T47D (cell line): ENCODE data around the gene CACNG8.
"Not testable (repeated sequence)": the region's sequence is repeated elsewhere in the genome, so short reads cannot be mapped to it uniquely, and the experiment has no call there.

ENCODE experiments used
- DNase-seq, 2 experiments: peaks; one replicate each; pipeline versions ENCODE4 v3.0.0 to v3.0.0-alpha.2; 2011 to 2012; ENCODE audit warnings: low read depth in 1 of 2, low spot score in 1 of 2
- JUND ChIP-seq: IDR thresholded peaks from 2 replicates; pipeline ENCODE4 v1.6.1; 2012; ENCODE audit warnings: low read depth
- in situ Hi-C: cut with HindIII; loops from 2 replicates; pipeline ENCODE4 v1.10.0; 2016; ENCODE audit warnings: low sequenced_read_pairs, low pct_unique_long_range_greater_than_20kb

The CACNG8 gene

DNA sequence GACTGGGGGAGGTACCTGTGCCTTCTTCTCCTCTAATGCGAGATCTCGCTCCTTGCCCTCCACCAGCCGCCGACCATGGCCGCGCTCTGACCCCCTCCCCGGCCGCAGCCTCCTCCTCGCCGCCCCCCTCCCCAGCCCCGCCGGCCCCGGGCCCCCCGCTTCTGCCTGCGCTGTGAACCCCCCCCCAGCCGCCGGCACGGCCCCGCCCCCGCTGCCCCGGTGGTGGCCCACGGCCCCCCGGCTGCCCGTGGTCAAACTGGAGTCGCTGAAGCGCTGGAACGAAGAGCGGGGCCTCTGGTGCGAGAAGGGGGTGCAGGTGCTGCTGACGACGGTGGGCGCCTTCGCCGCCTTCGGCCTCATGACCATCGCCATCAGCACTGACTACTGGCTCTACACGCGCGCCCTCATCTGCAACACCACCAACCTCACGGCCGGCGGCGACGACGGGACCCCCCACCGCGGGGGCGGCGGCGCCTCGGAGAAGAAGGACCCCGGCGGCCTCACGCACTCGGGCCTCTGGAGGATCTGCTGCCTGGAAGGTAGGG lies at the start of gene CACNG8:
TSS of gene CACNG8 (plus strand) at position 51 of the 545 bp plus-strand sequence.
- TF ChIP-seq JUND, result no peak
- DNase-seq, result no peak
- in situ Hi-C loops, result no loop called here

DNA sequence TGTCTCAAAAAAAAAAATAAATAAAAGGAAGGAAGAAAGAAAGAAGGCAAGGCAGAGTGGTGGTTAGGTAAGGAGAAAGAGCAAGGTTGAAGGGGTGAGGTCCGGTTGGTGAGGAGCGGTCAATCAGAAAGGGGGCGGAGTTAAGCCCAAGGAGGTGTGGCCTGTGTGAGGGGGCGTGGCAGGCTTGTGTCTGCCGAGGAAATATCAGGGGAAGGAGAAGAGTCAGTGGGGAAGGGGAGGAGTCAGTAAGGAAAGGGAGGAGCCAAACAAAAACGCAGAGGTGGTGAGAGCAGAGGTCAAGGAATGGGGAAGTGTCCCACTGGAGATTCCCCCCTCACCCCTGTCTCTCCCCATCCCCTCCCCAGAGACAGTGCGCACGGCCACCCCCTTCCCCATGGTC lies 47.7 kb upstream of the CACNG8 start:
- TF ChIP-seq JUND, result no peak
- peak in 1 of 2 experiments; percentile 35 for DNase-seq
- in situ Hi-C loops, result no loop called here

DNA sequence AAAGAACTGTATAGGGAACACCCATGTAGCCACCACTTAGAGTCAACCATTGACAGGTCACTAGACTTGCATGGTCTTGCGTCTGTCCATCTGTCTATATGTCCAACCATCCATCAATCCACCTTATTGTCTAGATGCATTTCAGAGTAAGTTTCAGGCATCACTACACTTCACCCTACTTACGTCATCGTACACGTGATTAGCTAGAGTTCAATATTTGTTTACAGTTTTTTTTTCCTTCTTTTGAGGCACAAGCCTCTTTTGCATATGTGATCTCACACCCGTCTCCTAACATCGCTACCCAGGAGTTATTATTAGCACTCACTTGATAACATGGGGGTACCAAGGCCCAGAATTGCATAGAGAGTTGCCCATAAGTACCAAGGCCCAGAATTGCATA lies 46.7 kb upstream of the CACNG8 start:
- no peak for TF ChIP-seq JUND
- in situ Hi-C loops, result no loop called here
- no peak for DNase-seq

DNA sequence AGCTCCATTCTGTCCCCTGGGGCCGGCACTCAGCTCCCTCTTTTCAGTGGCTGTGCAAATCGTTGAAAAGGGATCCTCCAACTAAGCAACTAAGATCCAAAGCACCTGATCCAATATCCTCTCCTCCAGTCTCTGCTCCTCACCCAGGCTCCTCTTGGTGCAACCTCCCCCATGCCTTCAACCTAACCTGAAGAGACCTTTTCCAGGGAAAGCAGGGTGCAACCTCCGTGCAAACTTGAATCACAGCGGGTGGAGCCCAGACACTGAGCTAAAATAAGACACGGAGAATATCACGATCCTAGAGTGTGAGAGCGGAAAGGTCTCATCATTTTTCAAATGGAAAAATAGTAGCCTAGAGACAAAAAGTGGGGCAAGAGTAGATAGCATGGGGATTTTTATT lies 45.4 kb upstream of the CACNG8 start:
- DNase-seq, result no peak
- in situ Hi-C loops, result no loop called here
- no peak for TF ChIP-seq JUND

DNA sequence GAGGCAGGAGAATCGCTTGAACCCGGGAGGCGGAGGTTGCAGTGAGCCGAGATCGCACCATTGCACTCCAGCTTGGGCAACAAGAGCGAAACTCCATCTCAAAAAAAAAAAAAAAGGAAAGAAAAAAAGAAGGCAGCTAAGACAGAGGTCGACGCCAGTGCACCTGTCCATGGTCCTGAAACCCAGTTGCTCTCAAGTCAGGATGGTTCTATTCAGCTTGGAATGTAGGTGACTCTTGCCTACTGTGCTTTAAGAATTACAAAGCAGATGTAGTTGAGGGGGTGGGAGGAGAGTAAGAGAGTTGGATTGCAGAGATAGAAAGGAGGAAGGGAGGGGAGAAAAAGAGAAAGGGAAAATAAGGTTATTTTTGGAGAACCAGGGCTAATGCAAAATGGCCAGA lies 35.0 kb upstream of the CACNG8 start:
- peak; percentile 55 to 77 for DNase-seq
- in situ Hi-C loops, result no loop called here
- TF ChIP-seq JUND, result no peak

DNA sequence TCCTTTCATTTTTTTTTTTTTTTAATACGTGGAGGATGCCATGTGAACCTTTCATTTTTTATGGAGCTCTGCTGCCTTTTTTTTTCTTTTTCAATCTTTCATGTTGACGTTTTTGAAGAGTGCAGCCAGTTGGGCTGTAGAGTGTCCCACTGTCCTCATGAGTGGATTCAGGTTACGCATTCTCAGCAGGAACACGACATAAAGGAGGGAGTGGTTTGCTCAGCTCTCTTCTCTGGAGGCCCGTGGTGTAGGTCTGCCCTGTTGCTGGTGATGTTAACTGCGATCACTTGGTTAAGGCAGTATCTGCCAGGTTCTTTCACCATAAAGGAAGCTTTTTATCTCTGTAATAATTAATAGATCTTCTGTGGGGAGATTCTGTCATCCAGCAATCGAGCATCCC lies 26.7 kb upstream of the CACNG8 start:
- DNase-seq, result no peak
- in situ Hi-C loops, result no loop called here
- TF ChIP-seq JUND, result no peak

DNA sequence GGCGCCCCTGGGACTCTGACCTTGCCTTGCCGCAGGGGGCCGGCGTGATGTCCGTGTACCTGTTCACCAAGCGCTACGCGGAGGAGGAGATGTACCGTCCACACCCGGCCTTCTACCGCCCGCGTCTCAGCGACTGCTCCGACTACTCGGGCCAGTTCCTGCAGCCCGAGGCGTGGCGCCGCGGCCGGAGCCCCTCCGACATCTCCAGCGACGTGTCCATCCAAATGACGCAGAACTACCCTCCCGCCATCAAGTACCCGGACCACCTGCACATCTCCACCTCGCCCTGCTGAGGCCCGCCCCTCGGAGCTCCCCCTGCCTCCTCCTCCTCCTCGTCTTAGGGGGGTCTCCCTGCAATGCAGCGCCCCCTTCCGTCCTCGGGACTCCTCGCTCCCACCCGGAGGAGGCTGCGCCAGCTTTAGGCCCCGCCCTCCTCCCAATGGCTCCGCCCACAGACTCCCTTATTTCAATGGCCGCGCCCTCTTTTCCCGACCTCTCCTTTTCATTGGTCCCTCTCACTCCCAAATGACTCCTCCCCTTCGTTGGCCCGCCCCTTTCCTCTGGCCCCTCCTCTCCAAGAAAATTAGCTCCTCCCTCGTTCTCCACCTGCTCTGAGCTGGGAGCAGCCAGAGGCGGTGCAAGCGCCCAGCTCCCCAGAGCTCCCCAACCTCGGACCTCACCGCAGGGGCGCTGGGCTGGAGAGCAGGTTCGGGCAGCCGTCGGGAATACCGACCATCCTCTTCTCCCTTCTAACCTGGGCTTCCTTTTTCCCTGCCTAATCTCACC lies 20.5 kb upstream of the CACNG8 start:
- DNase-seq, result peak; percentile 49 to 90
- in situ Hi-C loops, result no loop called here
- TF ChIP-seq JUND, result no peak

DNA sequence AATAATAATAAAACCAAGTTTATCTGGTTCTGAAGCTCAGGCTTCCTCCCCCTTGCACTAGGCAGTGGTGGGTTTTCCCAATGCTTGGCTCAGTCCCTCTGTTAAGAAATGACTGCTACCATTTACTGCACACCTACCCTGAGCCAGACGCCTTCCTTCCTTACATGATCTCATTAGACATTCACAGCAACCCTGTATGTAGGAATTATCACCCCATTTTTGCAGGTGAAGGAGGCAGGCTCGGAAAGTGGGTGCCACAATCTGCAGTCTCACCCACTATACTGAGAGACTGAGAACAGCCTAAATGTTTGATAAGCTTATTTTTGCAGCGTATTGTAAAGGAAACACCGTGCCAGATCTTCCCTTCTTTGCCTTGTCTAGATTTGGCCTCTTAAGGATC lies 18.3 kb upstream of the CACNG8 start:
- TF ChIP-seq JUND, result no peak
- in situ Hi-C loops, result no loop called here
- DNase-seq, result no peak

DNA sequence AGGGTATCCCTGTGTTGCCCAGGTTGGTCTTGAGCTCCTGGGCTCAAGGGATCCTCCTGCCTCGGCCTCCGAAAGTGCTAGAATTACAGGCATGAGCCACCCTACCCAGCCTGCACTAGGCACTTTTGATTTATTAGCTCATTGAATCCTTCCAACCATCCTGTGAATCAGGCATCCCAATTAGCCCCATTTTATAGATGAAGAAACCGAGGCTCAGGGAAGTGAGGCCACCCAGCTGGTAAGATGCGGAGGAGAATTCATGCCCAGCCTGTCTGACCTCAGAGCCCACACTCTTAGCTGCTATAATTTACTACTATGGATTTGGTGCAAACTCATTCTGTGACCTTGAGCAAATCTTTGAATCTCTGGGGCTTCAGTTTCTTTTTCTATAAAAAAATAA lies 17.8 kb upstream of the CACNG8 start:
- in situ Hi-C loops, result no loop called here
- DNase-seq, result no peak

DNA sequence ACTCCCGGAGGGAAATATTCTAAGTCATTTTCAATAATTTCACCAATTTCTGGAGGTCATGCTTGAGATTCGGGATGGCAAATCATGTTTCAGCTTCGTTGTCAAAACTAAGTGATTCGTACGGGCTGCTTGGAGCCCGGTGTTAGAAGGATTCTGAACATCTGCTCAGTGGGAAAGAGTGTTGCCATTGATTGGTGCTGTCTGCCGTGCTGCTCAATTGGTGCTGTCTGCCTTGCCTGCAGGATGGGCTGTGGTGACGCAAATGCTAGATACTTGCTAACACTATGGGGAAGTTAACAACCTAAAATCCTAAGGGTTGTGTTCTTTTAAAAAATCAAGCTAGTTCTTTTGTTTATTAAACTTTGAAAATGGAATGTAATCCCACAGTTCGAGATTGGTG lies 17.3 kb upstream of the CACNG8 start:
- in situ Hi-C loops, result no loop called here
- DNase-seq, result peak; percentile 40 to 44
- TF ChIP-seq JUND, result no peak

More for the DNA sequence above, 17.8 kb upstream of the CACNG8 start:
- TF ChIP-seq JUND, result no peak

DNA sequence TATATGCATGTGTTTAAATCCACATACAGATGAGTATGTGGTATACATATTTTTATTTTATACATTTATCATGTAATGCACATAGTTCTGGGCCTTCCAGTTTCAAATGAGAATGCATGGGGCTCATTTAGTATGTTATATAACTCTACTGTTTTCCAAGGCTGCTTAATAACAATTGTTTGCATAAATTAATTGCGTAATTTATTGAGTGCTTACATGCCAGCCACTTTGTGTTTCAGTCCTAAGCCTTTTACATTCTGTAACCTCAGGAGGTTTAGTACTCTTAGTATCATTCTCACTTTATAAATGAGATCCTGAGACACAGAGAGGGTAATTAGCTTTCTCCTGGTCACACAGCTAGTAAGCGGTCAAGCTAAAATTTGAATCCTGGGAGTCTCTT lies 16.7 kb upstream of the CACNG8 start:
- in situ Hi-C loops, result no loop called here
- no peak for DNase-seq
- no peak for TF ChIP-seq JUND

DNA sequence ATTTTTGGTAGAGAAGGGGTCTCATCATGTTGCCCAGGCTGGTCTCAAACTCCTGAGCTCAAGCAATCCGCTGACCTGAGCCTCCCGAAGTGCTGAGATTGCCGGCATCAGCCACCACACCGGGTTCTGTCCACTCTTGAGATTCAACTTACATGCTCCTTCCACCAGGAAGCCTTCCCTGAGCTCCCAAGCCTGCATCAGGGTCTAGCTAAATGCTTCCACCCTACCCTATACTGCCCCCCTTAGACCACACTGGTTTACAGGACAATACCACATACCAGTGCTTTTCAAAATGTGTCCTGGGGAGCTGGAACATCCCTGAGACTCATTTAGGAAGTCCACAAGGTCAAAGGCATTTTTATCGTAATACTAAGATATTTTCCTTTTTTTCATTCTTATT lies 15.1 kb upstream of the CACNG8 start:
- in situ Hi-C loops, result no loop called here
- no peak for TF ChIP-seq JUND
- peak in 1 of 2 experiments; percentile 43 for DNase-seq

DNA sequence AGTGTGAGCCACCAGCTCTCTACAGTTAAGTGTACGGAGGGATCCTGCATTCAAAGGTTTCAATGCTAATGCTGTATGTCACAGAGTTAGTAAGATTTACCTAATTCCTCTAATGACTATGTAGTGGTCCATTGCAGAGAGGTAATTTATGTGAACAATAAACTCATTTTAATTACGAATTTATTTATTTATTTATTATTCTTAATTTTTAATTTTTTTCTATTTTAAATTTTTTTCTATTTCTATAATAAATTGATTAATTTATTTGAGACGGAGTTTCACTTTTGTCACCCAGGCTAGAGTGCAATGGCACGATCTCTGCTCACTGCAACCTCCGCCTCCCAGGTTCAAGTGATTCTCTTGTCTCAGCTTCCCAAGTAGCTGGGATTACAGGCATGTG lies 14.1 kb upstream of the CACNG8 start:
- DNase-seq, in situ Hi-C loops: not testable (repeated sequence)

DNA sequence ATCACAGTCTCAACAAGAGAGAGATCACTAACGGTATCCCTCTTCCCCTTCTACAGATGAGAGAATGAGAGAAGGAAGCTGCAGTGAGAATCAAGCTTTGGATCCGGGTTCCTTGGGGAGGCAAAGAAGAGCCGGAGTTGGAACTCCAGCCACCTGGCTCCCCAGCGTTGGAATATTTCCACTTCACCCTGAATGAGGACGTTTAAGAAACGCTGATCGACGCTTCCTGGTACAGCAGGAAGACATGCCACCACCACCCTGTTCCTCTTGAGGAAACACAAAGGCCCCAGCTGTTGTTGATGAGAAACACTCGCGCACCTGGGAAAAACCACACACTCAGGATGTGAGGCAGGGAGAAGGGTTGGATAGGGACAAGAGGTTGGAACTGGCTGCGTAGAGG lies 11.3 kb upstream of the CACNG8 start:
- DNase-seq, result no peak
- TF ChIP-seq JUND, result no peak
- in situ Hi-C loops, result no loop called here
